Measurements from ENCODE around the gene MAGEA4.

MAGEA4 gene

DNA sequence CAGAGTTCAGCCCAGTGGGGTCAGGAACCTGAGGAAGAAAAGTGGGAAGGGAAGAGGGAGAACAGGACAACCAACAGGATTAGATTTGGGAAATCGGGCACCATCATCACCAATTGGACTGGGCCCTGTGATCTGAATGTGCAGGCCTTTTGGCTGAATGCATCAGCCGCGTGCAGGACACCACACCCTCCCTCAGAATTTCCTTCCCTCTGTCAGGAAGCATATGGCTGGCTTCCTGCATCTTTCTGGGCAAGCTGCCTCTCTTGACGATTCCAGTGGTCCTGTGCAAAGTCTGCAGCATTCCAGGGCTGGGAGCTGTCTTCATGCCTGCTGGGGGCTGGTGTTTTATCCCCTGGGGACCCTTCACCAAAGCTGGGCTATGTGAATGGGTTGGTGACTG is 16.4 kb downstream of the MAGEA4 start:
- no peak for DNase-seq

DNA sequence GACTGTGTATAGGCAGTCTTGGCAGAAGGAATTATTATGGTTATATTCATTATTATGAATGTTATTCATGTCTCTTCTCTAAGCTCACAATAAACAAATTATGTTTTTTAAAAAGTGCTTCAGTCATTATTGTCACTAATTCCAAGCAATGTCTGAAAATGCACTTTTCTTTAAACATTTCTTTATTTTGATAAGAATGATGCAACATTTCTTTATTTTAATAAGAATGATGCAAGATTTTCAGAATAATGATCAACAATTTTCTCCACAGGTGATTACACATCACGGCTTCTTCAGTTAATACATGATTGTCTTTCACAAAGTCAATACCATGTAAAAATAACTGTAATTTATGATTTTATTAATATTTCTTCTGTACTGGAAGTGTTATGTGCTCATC is 22.7 kb downstream of the MAGEA4 start:
- no peak for DNase-seq

- no peak for DNase-seq
Measured at GRCh38 chrX:151938172-151938571, 25.5 kb downstream of the MAGEA4 start.

GRCh38 chrX:151954730-151955129 is 42.0 kb downstream of the MAGEA4 start:
- DNase-seq, result no peak

- no peak for DNase-seq
Measured at GRCh38 chrX:151958101-151958500, 45.4 kb downstream of the MAGEA4 start.

DNA sequence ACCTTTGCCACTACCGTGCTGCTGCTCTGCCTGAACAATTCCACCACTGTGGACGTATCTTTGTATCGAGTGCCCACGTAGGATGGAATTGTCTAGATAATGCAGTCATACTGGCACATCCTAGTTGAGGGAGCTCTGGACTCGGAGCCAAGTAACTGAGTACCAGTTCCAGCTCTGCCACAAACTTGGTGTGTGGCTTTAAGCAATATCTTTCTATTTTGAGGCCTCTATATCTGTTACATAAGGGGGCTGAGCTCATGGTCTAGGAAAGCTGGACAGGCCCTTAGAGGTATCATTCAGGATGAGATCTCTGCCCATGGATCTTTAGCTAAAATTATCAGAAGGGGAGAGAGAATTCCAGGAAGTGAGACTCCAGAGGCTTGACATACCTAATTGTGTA is 49.3 kb downstream of the MAGEA4 start:
- no peak for DNase-seq

DNA sequence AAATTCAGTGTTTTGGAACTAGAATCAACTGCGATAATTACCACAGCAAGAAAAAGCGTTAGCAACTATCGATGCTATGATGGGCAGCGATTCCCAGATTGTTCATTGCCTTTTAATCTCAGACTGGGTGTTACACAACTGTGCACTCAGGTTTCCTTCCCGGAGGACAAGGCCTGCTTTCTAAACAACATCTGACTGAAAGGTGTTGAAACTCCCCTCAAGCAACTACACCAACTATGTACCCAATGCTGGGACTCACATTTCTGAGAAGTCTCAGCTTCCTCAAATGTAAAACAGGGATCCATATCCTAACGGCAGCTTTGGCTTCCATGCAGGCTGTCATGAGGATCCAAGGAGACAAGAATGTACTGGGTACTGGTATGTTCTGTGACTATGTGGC is 53.5 kb downstream of the MAGEA4 start:
- no peak for DNase-seq

- no peak for DNase-seq
Measured at GRCh38 chrX:151970027-151970426, 57.3 kb downstream of the MAGEA4 start.

GRCh38 chrX:151970661-151971060 is 58.0 kb downstream of the MAGEA4 start:
- DNase-seq, result no peak

GRCh38 chrX:151973060-151973661 is 60.5 kb downstream of the MAGEA4 start:
- DNase-seq, result no peak

GRCh38 chrX:151973851-151974335 is 61.2 kb downstream of the MAGEA4 start:
- DNase-seq, result no peak
